ENCODE results near the gene PUM2.
"Not testable (repeated sequence)": the region's sequence is repeated elsewhere in the genome, so short reads cannot be mapped to it uniquely, and the experiment has no call there.

The PUM2 gene

GRCh38 chr2:20350753-20351554 is at the start of gene PUM2:
TSS of gene PUM2 (minus strand) at chr2:20350844. CDS start at chr2:20327360, 23,484 bp downstream.
- DNase-seq: peak; percentile 98

- DNase-seq: no peak
Observed at GRCh38 chr2:20400306-20400705, 49.7 kb upstream of the PUM2 start.

- no peak for DNase-seq
Observed at GRCh38 chr2:20398956-20399567, 48.4 kb upstream of the PUM2 start.

- DNase-seq: no peak
Observed at GRCh38 chr2:20397811-20398447, 47.3 kb upstream of the PUM2 start.

- DNase-seq: no peak
Observed at GRCh38 chr2:20396356-20397000, 45.8 kb upstream of the PUM2 start.

GRCh38 chr2:20393986-20394385 is 43.3 kb upstream of the PUM2 start:
- no peak for DNase-seq

GRCh38 chr2:20391951-20392699 is 41.5 kb upstream of the PUM2 start:
- DNase-seq: no peak

- DNase-seq: no peak
Observed at GRCh38 chr2:20390524-20391123, 40.0 kb upstream of the PUM2 start.

- DNase-seq: no peak
Observed at GRCh38 chr2:20384953-20385352, 34.3 kb upstream of the PUM2 start.

- no peak for DNase-seq
Observed at GRCh38 chr2:20382965-20383810, 32.5 kb upstream of the PUM2 start.

- DNase-seq: peak; percentile 52
Observed at GRCh38 chr2:20381457-20381856, 30.8 kb upstream of the PUM2 start.

- peak; percentile 89 for DNase-seq
Observed at GRCh38 chr2:20378891-20379519, 28.4 kb upstream of the PUM2 start.

GRCh38 chr2:20378341-20378740 is 27.7 kb upstream of the PUM2 start:
- no peak for DNase-seq

GRCh38 chr2:20377741-20378140 is 27.1 kb upstream of the PUM2 start:
- DNase-seq: no peak

- not testable (repeated sequence) for DNase-seq
Observed at GRCh38 chr2:20374982-20375381, 24.3 kb upstream of the PUM2 start.

- DNase-seq: no peak
Observed at GRCh38 chr2:20372896-20373640, 22.4 kb upstream of the PUM2 start.

- DNase-seq: no peak
Observed at GRCh38 chr2:20371323-20372025, 20.8 kb upstream of the PUM2 start.

GRCh38 chr2:20370191-20370590 is 19.5 kb upstream of the PUM2 start:
- DNase-seq: no peak

GRCh38 chr2:20369366-20369765 is 18.7 kb upstream of the PUM2 start:
- no peak for DNase-seq
